Astrocyte of the spinal cord (primary cell): Measurements from ENCODE around the gene RAB10.

ENCODE experiments used
- DNase-seq: peaks from one replicate; pipeline ENCODE4 v3.0.0; 2011; ENCODE audit warnings: low read depth, low spot score
- H3K4me3 ChIP-seq: 2 replicates; pipeline ENCODE4 v1.5.1; 2011; ENCODE audit warnings: low read depth, mild to moderate bottlenecking, low read length, moderate library complexity
- in situ Hi-C: cut with HindIII; loops from 2 replicates; pipeline ENCODE4 v1.10.0; 2017; ENCODE audit warnings: low sequenced_read_pairs
- TF ChIP-seq, protein P1 (sequence below): IDR thresholded peaks from 2 replicates; pipeline ENCODE4 v1.5.1; 2012; ENCODE audit warnings: low read depth, mild to moderate bottlenecking, low read length, inconsistent platforms

The RAB10 gene

DNA sequence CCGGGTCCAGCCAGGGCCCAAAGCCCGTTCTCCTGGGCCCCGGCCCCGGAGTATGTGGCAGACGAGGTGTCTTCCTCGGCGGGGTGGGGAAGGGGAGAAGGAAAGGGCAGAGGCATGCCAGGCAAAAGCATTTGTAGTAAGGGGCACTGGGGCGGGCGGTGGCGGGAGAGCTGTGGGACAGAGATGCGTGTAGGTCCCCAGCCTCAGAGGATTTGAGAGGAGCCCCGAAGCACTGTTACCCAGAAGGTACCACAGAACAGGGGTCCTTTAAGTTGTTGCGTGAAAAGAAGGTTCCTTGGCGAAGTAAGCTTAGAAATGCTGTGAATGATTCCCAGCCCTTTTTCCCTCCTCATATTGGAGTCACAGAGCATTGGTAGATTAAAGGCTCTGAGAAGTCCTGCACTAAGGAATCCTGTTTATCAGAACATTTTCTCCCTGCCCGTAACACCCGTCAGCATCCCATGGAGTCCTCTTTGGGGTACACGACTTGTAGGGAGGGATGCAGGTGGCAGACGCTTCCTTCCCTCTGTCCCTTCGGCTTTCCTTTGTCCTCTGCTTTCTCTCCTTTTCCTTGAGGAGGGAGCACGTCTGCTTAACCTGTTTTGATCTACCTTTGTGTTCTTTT lies 151.5 kb downstream of the RAB10 start:
- H3K4me3 ChIP-seq = peak overlapping the region; percentile 34
- DNase-seq = no peak
- TF ChIP-seq, protein P1, sequence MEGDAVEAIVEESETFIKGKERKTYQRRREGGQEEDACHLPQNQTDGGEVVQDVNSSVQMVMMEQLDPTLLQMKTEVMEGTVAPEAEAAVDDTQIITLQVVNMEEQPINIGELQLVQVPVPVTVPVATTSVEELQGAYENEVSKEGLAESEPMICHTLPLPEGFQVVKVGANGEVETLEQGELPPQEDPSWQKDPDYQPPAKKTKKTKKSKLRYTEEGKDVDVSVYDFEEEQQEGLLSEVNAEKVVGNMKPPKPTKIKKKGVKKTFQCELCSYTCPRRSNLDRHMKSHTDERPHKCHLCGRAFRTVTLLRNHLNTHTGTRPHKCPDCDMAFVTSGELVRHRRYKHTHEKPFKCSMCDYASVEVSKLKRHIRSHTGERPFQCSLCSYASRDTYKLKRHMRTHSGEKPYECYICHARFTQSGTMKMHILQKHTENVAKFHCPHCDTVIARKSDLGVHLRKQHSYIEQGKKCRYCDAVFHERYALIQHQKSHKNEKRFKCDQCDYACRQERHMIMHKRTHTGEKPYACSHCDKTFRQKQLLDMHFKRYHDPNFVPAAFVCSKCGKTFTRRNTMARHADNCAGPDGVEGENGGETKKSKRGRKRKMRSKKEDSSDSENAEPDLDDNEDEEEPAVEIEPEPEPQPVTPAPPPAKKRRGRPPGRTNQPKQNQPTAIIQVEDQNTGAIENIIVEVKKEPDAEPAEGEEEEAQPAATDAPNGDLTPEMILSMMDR = no peak
- in situ Hi-C loops = no loop called here

DNA sequence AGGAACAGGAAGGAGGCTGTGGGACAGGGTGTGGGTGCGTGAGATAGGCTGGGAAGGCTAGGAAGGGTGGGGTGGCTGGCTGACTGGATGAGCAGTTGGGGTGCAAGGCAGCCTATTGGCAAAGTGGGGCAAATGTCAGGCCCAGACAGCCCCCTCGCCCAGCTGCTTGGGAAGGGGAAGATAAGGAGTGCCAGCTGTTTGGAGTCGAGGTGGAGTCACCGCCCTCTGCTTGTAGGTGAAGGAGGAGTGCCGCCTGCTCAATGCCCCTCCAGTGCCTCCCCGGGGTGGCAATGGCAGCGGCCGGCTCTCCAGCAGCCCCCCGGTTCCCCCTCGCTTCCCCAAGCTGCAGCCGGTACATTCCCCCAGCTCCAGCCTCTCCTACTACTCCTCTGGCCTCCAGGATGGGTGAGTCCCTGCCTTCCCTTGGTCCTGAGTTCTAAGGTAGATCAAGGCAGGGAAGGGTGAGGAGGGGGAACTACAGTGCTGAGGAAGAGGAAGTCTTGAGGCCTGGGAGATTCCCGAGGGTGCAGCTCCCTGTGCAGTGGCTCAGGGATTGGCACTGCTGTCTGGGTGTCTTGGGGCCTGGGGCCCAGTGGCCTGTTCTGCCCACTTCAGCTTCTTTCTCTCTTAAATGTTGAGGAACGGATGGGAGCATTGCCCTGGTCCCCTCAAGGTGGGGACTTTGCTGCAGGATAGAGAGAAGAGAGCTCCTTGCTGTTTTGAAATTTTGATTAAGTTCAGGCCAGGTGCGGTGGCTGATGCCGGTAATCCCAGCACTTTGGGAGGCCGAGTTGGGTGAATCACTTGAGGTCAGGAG lies 152.3 kb downstream of the RAB10 start:
- no peak overlapping the region for H3K4me3 ChIP-seq
- in situ Hi-C loops = no loop called here
- TF ChIP-seq, protein P1 = no peak
- no peak for DNase-seq
